Panc1 (cell line): Measurements from ENCODE around the gene DCAF6. TPM values are rescaled to one million over a fixed set of nuclear protein-coding genes. Genes with fewer than 3 reads are reported as not detected.
"Not testable (repeated sequence)": the region's sequence is repeated elsewhere in the genome, so short reads cannot be mapped to it uniquely, and the experiment has no call there.

Source experiments
- ATAC-seq: fragments of 200-7000 bp; cut with Tn5 transposase; 2 replicates; pipeline ENCODE4 v1.9.1; 2020; ENCODE audit warnings: mild to moderate bottlenecking, moderate library complexity
- BruUV-seq: library from RNA; stranded (reverse); fragments of 400-500 nt; replicated peaks from 2 replicates; lab custom pipeline; 2021; lab: Mats Ljungman, UMichigan
- CTCF ChIA-PET: fragments of 300-600 bp; sonication (Branson Sonifier 250); formaldehyde crosslinking; loops from one replicate; lab custom pipeline; 2022; ENCODE audit warnings: antibody characterized with exemption; lab: Charles Lee
- POLR2A ChIA-PET: fragments of 300-600 bp; sonication (Branson Sonifier 250); formaldehyde crosslinking; loops from one replicate; lab custom pipeline; 2022; ENCODE audit warnings: antibody characterized with exemption; lab: Charles Lee
- DNase-seq: peaks from one replicate; pipeline ENCODE4 v3.0.0-alpha.2; 2010; ENCODE audit warnings: low read depth, low spot score
- H3K27ac ChIP-seq: 2 replicates; pipeline ENCODE4 v1.5.1; 2011; ENCODE audit warnings: mild to moderate bottlenecking, low read length, inconsistent platforms
- H3K27me3 ChIP-seq: fragments of 200-500 bp; sonication (Bioruptor generic); 2 replicates; pipeline ENCODE4 v1.6.0; 2014; ENCODE audit warnings: low read length, inconsistent platforms; ENCODE audit not compliant: control insufficient read depth, insufficient read depth
- H3K36me3 ChIP-seq: fragments of 200-500 bp; sonication (Bioruptor generic); 2 replicates; pipeline ENCODE4 v1.5.1; 2014; ENCODE audit warnings: inconsistent platforms, mild to moderate bottlenecking, low read length, moderate library complexity; ENCODE audit not compliant: control insufficient read depth, insufficient read depth
- H3K4me1 ChIP-seq: 2 replicates; pipeline ENCODE4 v1.5.1; 2011; ENCODE audit warnings: inconsistent platforms, mild to moderate bottlenecking, low read length, moderate library complexity; ENCODE audit not compliant: control insufficient read depth, insufficient read depth
- H3K4me3 ChIP-seq, 2 experiments: 2 replicates each; pipeline ENCODE4 v1.5.1; 2011 to 2012; ENCODE audit warnings: low read depth in 2 of 2, low read length in 2 of 2, mild to moderate bottlenecking in 2 of 2, inconsistent platforms in 1 of 2, moderate library complexity in 1 of 2
- H3K9me3 ChIP-seq: fragments of 200-500 bp; sonication (Bioruptor generic); 2 replicates; pipeline ENCODE4 v1.5.1; 2014; ENCODE audit warnings: low read depth, mild to moderate bottlenecking, inconsistent platforms, low read length, moderate library complexity; ENCODE audit not compliant: control insufficient read depth, insufficient read depth
- POLR2AphosphoS5 ChIP-seq: IDR thresholded peaks from 2 replicates; pipeline ENCODE4 v1.6.1; 2012; ENCODE audit warnings: mild to moderate bottlenecking, low read depth, low read length, moderate library complexity
- SIN3A ChIP-seq: IDR thresholded peaks from 2 replicates; pipeline ENCODE4 v1.6.1; 2012; ENCODE audit warnings: low read depth, mild to moderate bottlenecking, low read length, moderate library complexity, borderline replicate concordance; ENCODE audit not compliant: insufficient read depth
- TCF7L2 ChIP-seq: IDR thresholded peaks from 2 replicates; pipeline ENCODE4 v1.6.1; 2011; ENCODE audit warnings: mild to moderate bottlenecking, low read depth, low read length, inconsistent platforms
- in situ Hi-C: cut with HindIII; loops from 2 replicates; pipeline ENCODE4 v1.10.0; 2016; ENCODE audit warnings: low sequenced_read_pairs, low pct_unique_long_range_greater_than_20kb
- intact Hi-C: fragments of 100-400 bp; cut with micrococcal nuclease; formaldehyde crosslinking; loops from one replicate; pipeline ENCODE4 v1.10.0; 2022; ENCODE audit not compliant: unreplicated experiment
- total RNA-seq: library from RNA; stranded (reverse); gene quantifications from one replicate; pipeline ENCODE4 v1.2.1, GENCODE V29; 2021; ENCODE audit not compliant: unreplicated experiment
- TF ChIP-seq, protein P1 (sequence below): fragments of 450-650 bp; IDR thresholded peaks from 2 replicates; pipeline ENCODE4 v1.5.1; 2017; ENCODE audit warnings: mild to moderate bottlenecking
- TF ChIP-seq, protein P2 (sequence below), 2 experiments: IDR thresholded peaks; 2 replicates each; pipeline ENCODE4 v1.6.1; 2011 to 2012; ENCODE audit warnings: low read depth in 2 of 2, control low read depth in 1 of 2, low read length in 1 of 2, mild to moderate bottlenecking in 1 of 2, moderate library complexity in 1 of 2; ENCODE audit not compliant: insufficient read depth in 1 of 2

Gene DCAF6
- total RNA-seq, 1 experiment from 2014 or later: 67.7 TPM

DNA sequence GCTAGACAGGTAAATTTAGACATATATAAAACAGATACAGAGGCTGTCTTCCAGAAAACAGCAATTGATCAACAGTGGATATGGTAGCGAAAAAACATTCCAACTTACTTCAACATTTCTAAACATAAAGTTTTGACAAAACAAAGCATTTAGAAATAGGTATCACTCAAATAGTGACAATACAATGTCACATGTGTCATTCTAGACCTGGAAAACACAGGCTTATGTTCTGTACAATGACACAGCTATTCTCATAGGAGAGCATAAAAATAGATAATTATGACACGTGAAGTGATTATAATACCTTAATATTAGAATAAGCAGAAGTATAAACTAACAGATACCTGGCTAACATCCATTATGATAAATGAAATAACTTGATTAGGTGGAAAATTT is 8.0 kb upstream of the DCAF6 start:
- CTCF ChIA-PET: interaction anchor here (0.6 kb wide), 1 partner anchor 11 kb away, joined by 5 read pairs; no protein-coding TSS in a partner anchor
- H3K36me3 ChIP-seq: no peaks in the 10 kb centered on the region; the same call in 1 of the 2 replicates
- in situ Hi-C loops: no loop called here
- no peak for DNase-seq
- peak overlapping the region; percentile 32 to 44 for H3K4me3 ChIP-seq
- peak overlapping the region; percentile 92 for H3K27ac ChIP-seq
- POLR2A ChIA-PET: interaction anchor here (0.6 kb wide), 1 partner anchor 214 kb away, joined by 10 read pairs; no protein-coding TSS in a partner anchor
- no peaks in the 10 kb centered on the region for H3K27me3 ChIP-seq
- BruUV-seq: no TSS peak
- no peak for TF ChIP-seq SIN3A
- TF ChIP-seq, protein P1, sequence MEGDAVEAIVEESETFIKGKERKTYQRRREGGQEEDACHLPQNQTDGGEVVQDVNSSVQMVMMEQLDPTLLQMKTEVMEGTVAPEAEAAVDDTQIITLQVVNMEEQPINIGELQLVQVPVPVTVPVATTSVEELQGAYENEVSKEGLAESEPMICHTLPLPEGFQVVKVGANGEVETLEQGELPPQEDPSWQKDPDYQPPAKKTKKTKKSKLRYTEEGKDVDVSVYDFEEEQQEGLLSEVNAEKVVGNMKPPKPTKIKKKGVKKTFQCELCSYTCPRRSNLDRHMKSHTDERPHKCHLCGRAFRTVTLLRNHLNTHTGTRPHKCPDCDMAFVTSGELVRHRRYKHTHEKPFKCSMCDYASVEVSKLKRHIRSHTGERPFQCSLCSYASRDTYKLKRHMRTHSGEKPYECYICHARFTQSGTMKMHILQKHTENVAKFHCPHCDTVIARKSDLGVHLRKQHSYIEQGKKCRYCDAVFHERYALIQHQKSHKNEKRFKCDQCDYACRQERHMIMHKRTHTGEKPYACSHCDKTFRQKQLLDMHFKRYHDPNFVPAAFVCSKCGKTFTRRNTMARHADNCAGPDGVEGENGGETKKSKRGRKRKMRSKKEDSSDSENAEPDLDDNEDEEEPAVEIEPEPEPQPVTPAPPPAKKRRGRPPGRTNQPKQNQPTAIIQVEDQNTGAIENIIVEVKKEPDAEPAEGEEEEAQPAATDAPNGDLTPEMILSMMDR: no peak
- TF ChIP-seq, protein P2, sequence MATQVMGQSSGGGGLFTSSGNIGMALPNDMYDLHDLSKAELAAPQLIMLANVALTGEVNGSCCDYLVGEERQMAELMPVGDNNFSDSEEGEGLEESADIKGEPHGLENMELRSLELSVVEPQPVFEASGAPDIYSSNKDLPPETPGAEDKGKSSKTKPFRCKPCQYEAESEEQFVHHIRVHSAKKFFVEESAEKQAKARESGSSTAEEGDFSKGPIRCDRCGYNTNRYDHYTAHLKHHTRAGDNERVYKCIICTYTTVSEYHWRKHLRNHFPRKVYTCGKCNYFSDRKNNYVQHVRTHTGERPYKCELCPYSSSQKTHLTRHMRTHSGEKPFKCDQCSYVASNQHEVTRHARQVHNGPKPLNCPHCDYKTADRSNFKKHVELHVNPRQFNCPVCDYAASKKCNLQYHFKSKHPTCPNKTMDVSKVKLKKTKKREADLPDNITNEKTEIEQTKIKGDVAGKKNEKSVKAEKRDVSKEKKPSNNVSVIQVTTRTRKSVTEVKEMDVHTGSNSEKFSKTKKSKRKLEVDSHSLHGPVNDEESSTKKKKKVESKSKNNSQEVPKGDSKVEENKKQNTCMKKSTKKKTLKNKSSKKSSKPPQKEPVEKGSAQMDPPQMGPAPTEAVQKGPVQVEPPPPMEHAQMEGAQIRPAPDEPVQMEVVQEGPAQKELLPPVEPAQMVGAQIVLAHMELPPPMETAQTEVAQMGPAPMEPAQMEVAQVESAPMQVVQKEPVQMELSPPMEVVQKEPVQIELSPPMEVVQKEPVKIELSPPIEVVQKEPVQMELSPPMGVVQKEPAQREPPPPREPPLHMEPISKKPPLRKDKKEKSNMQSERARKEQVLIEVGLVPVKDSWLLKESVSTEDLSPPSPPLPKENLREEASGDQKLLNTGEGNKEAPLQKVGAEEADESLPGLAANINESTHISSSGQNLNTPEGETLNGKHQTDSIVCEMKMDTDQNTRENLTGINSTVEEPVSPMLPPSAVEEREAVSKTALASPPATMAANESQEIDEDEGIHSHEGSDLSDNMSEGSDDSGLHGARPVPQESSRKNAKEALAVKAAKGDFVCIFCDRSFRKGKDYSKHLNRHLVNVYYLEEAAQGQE (IDR thresholded peaks at IDR 0.05; ENCODE audit: insufficient read depth in 1 of 2, low read depth in 2 of 2, low read length in 1 of 2): no peak
- TF ChIP-seq POLR2AphosphoS5: no peak
- TF ChIP-seq TCF7L2: no peak
- intact Hi-C loops: loop anchor here (5.0 kb wide), 1 partner anchor 206 kb away; the partner anchor contains the start of gene MPZL1
- no peaks in the 10 kb centered on the region for H3K9me3 ChIP-seq
- ATAC-seq: peak; percentile 68; the same call in 1 of the 2 replicates
- peaks cover 44% of the 10 kb centered on the region for H3K4me1 ChIP-seq

DNA sequence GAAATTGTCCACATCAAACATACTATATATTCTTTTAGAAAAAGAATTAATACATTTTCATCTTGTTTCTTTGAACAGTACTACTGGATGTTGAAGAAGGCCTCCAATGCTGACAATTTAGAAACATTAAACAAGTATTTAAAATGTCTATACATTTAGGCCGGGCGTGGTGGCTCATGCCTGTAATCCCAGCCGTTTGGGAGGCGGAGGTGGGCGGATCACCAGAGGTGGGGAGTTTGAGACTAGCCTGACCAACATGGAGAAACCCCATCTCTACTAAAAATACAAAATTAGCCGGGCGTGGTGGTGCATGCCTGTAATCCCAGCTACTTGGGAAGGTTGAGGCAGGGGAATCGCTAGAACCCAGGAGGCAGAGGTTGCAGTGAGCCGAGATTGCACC is 7.6 kb upstream of the DCAF6 start:
- H3K9me3 ChIP-seq, H3K27me3 ChIP-seq, in situ Hi-C loops, DNase-seq, H3K36me3 ChIP-seq, ATAC-seq, BruUV-seq, POLR2A ChIA-PET: not testable (repeated sequence)
- Histone ChIP-seq H3K4me3 (peak overlapping the region; percentile 30 to 32), H3K27ac (peak overlapping the region; percentile 92), H3K4me1 (peaks cover 48% of the 10 kb centered on the region)
- CTCF ChIA-PET: interaction anchor here (0.6 kb wide), 1 partner anchor 11 kb away, joined by 5 read pairs; no protein-coding TSS in a partner anchor
- intact Hi-C loops: loop anchor here (5.0 kb wide), 1 partner anchor 207 kb away; the partner anchor contains the start of gene MPZL1

DNA sequence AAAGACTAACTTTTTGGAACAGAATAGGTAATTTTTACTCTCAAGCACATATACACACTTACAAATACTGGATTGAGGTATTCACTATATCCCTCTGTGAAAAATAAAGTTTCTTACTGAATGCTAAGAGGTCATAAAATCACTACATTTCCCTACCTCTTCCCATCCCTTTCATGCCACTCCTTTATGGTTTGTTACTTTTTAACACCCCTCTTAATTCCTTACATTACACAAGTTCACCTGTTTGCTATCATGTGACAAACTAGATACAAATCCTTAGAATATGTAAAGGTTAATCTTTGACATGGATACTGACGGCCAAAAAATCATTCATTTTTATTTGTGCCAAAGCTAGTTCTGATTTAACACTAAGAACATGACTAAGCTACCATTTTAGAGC is 6.8 kb upstream of the DCAF6 start:
- POLR2A ChIA-PET: no interaction called here

More for the DNA sequence above, 6.8 kb upstream of the DCAF6 start:
- DNase-seq: no peak
- Histone ChIP-seq H3K9me3 (no peaks in the 10 kb centered on the region), H3K27me3 (no peaks in the 10 kb centered on the region), H3K4me3 (no peak overlapping the region), H3K4me1 (peaks cover 55% of the 10 kb centered on the region), H3K27ac (peak overlapping the region; percentile 42; the same call in 1 of the 2 replicates), H3K36me3 (no peaks in the 10 kb centered on the region)
- TF ChIP-seq POLR2AphosphoS5: no peak
- no peak for TF ChIP-seq TCF7L2
- TF ChIP-seq, protein P2 (IDR thresholded peaks at IDR 0.05; ENCODE audit: insufficient read depth in 1 of 2, low read depth in 2 of 2, low read length in 1 of 2): no peak
- TF ChIP-seq, protein P1: no peak
- TF ChIP-seq SIN3A: no peak
- BruUV-seq: no TSS peak
- intact Hi-C loops: loop anchor here (5.0 kb wide), 1 partner anchor 207 kb away; the partner anchor contains the start of gene MPZL1
- CTCF ChIA-PET: no interaction called here
- in situ Hi-C loops: no loop called here
- no peak for ATAC-seq
